Rectal smooth muscle tissue (tissue), 1 donor: ENCODE results near the gene CFAP210.
"Not testable (repeated sequence)": the region's sequence is repeated elsewhere in the genome, so short reads cannot be mapped to it uniquely, and the experiment has no call there.

Source experiments
- H3K27ac ChIP-seq: one replicate; pipeline ENCODE4 v1.7.0; 2013; ENCODE audit warnings: low read depth, low read length, inconsistent platforms
- H3K27me3 ChIP-seq: one replicate; pipeline ENCODE4 v1.7.0; 2013; ENCODE audit warnings: low read length; ENCODE audit not compliant: control insufficient read depth, insufficient read depth
- H3K36me3 ChIP-seq: one replicate; pipeline ENCODE4 v1.7.0; 2013; ENCODE audit warnings: low read length; ENCODE audit not compliant: control insufficient read depth, insufficient read depth
- H3K4me1 ChIP-seq: one replicate; pipeline ENCODE4 v1.7.0; 2013; ENCODE audit warnings: low read length; ENCODE audit not compliant: control insufficient read depth, insufficient read depth
- H3K4me3 ChIP-seq: one replicate; pipeline ENCODE4 v1.7.0; 2013; ENCODE audit warnings: low read length
- H3K9ac ChIP-seq: one replicate; pipeline ENCODE4 v1.7.0; 2013; ENCODE audit warnings: low read length

The CFAP210 gene

DNA sequence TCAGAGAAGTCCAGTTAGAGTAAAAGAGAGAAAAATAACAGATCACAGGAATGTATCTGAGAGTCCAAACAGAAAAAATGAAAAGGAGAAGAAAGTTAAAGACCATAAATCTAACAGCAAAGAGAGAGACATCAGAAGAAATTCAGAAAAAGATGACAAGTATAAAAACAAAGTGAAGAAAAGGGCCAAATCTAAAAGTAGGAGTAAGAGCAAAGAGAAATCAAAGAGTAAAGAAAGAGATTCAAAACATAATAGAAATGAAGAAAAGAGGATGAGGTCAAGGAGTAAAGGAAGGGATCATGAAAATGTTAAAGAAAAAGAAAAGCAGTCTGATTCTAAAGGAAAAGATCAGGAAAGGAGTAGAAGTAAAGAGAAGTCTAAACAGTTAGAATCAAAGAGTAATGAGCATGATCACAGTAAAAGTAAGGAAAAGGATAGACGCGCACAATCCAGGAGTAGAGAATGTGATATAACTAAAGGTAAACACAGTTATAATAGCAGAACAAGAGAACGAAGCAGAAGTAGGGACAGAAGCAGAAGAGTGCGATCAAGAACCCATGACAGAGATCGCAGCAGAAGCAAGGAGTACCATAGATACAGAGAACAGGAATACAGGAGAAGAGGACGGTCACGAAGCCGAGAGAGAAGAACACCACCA, 57.6 kb downstream of the CFAP210 start:
- H3K4me1 ChIP-seq, result no peaks in the 10 kb centered on the region
- no peak overlapping the region for H3K9ac ChIP-seq
- H3K4me3 ChIP-seq, result no peak overlapping the region
- no peak overlapping the region for H3K27ac ChIP-seq
- H3K36me3 ChIP-seq, result peaks cover 15% of the 10 kb centered on the region
- no peaks in the 10 kb centered on the region for H3K27me3 ChIP-seq

DNA sequence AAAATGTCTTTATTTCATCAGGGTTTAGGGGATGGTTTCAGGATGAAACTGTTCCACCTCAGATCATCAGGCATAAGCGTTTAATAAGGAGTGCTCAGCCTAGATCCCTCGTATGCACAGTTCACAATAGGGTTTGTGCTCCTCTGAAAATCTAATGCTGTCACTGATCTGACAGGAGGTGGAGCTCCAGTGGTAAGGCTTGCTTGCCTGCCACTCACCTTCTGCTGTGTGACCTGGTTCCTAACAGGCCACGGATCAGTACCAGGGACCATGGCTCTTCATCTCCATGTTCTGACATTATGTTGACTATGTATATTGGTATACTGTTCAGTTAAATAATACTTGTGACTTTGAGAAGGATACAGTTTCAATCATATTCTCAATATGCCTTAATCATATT, 68.4 kb downstream of the CFAP210 start:
- H3K27ac ChIP-seq, result no peak overlapping the region

DNA sequence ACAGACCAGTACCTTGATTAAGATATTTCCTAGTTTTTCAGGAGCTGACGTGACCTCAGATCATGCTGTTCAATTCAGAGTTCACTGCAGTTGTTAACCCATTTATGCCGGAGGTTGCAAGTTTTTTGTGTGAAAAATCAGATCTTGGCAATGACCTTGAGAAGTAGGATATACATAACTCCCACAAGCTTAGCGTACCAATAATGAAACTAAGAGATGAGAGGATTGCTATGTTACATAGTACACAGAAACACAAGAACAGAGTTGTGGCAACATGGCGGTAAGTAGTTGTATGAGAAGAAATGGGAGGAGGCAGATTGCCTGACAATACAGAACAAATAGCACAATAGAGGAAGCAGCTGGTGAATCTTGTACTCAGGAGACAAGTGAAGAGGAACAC, 71.0 kb downstream of the CFAP210 start:
- Histone ChIP-seq H3K9ac (no peak overlapping the region), H3K27ac (no peak overlapping the region), H3K4me3 (no peak overlapping the region), H3K36me3 (peaks cover 8% of the 10 kb centered on the region), H3K4me1 (peaks cover 2% of the 10 kb centered on the region), H3K27me3 (no peaks in the 10 kb centered on the region)

More for the DNA sequence above, 68.4 kb downstream of the CFAP210 start:
- H3K27me3 ChIP-seq, result no peaks in the 10 kb centered on the region
- no peak overlapping the region for H3K4me3 ChIP-seq
- no peak overlapping the region for H3K9ac ChIP-seq
- H3K4me1 ChIP-seq, result peaks cover 2% of the 10 kb centered on the region
- H3K36me3 ChIP-seq, result peaks cover 8% of the 10 kb centered on the region

DNA sequence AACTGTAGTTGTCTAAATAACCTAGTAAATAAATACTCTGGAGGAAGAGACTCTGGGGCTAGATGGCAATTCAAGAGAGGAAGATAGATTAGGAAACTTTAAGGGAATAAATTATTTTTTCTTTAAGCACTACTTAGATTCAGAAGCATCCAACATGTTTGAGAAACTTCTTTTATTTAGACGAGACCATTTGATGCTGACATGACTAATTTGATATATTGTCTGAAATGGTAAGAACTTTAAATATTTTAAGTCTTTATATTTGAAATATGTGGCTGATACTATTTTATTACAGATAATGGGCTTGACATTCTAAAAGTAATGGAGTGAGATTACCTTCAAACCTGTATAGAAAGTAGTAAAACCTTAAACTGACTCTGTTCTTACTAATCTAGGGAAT, 73.7 kb downstream of the CFAP210 start:
- Histone ChIP-seq H3K4me1 (peaks cover 2% of the 10 kb centered on the region), H3K27ac (no peak overlapping the region), H3K4me3 (no peak overlapping the region), H3K27me3 (no peaks in the 10 kb centered on the region), H3K36me3 (peaks cover 14% of the 10 kb centered on the region), H3K9ac (no peak overlapping the region)

DNA sequence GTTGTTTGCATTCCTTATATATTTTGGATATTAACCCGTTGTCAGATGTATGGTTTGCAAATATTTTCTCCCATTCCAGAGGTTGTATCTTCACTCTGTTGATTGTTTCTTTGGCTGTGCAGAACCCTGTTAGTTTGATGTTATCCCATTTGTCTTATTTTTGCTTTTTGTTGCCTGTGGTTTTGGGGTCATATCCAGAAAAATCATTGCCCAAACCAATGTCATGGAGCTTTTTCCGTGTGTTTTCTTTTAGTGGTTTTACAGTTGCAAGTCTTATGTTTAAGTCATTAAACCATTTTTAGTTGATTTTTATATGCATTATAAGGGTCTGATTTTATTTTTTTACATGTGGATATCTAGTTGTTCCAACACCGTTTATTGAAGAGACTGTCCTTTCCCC, 74.3 kb downstream of the CFAP210 start:
- Histone ChIP-seq H3K27me3 (no peaks in the 10 kb centered on the region), H3K9ac (no peak overlapping the region), H3K27ac (no peak overlapping the region), H3K4me1 (peaks cover 2% of the 10 kb centered on the region), H3K36me3 (peaks cover 18% of the 10 kb centered on the region), H3K4me3 (no peak overlapping the region)

DNA sequence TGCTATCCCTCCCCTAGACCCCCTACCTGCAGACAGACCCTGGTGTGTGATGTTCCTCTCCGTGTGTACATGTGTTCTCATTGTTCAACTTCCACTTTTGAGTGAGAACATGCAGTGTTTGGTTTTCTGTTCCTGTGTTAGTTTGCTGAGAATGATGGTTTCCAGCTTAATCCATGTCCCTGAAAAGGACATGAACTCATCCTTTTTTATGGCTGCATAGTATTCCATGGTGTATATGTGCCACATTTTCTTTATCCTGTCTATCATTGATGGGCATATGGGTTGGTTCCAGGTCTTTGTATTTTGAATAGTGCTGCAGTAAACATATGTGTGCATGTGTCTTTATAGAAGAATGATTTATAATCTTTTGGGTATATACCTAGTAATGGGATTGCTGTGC, 78.2 kb downstream of the CFAP210 start:
- not testable (repeated sequence) for H3K27me3 ChIP-seq, H3K4me3 ChIP-seq, H3K4me1 ChIP-seq, H3K27ac ChIP-seq, H3K9ac ChIP-seq
- H3K36me3 ChIP-seq, result peaks cover 13% of the 10 kb centered on the region

GRCh38 chr2:169613876-169614275, 80.3 kb downstream of the CFAP210 start:
- H3K4me3 ChIP-seq, result no peak overlapping the region

DNA sequence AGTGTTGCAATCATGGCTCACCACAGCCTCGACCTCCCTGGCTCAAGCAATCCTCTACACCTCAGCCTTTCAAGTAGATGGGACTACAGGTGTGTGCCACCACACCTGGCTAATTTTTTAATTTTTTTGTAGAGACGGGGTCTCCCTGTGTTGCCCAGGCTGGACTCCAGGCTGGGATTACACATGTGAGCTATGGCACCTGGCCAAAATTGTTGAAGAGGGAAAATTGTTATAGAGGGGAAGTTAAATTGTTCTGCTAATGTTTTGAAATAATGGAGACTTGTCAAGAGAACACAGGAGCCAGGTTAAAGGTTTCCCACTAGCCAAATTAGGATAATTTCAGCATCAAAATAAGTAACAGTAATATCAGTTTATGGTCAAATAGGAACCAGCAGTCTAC, 84.9 kb downstream of the CFAP210 start:
- Histone ChIP-seq H3K4me1 (no peaks in the 10 kb centered on the region), H3K27me3 (no peaks in the 10 kb centered on the region), H3K36me3 (peaks cover 14% of the 10 kb centered on the region), H3K4me3 (no peak overlapping the region), H3K9ac (no peak overlapping the region), H3K27ac (no peak overlapping the region)

More at GRCh38 chr2:169613876-169614275, 80.3 kb downstream of the CFAP210 start:
- H3K27me3 ChIP-seq, result no peaks in the 10 kb centered on the region
- no peak overlapping the region for H3K9ac ChIP-seq
- peaks cover 19% of the 10 kb centered on the region for H3K36me3 ChIP-seq
- no peaks in the 10 kb centered on the region for H3K4me1 ChIP-seq
- H3K27ac ChIP-seq, result no peak overlapping the region

- no peak overlapping the region for H3K4me3 ChIP-seq
- H3K27me3 ChIP-seq, result no peaks in the 10 kb centered on the region
- no peaks in the 10 kb centered on the region for H3K4me1 ChIP-seq
- H3K9ac ChIP-seq, result no peak overlapping the region
- no peaks in the 10 kb centered on the region for H3K36me3 ChIP-seq
- no peak overlapping the region for H3K27ac ChIP-seq
Measured at GRCh38 chr2:169599568-169599967, 94.6 kb downstream of the CFAP210 start.

DNA sequence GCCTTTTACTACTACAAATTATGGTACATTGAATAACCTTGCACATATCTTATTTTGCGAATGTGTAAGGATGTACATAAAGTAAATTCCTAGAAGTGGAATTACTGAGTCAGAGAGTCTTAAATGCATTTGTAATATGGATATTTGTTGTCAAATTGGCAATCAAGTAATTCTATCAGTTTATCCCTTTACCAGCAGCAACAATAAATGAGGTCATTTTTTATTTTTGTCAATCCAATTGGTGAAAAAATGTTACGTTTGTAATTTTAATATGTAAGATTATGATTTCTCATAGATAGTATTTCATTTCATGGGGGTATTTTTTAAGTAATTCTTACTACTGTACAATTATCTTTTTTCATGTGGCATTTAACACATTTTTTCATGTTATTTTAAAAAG, 95.2 kb downstream of the CFAP210 start:
- Histone ChIP-seq H3K4me1 (no peaks in the 10 kb centered on the region), H3K9ac (no peak overlapping the region), H3K36me3 (no peaks in the 10 kb centered on the region), H3K27ac (no peak overlapping the region), H3K4me3 (no peak overlapping the region), H3K27me3 (no peaks in the 10 kb centered on the region)

DNA sequence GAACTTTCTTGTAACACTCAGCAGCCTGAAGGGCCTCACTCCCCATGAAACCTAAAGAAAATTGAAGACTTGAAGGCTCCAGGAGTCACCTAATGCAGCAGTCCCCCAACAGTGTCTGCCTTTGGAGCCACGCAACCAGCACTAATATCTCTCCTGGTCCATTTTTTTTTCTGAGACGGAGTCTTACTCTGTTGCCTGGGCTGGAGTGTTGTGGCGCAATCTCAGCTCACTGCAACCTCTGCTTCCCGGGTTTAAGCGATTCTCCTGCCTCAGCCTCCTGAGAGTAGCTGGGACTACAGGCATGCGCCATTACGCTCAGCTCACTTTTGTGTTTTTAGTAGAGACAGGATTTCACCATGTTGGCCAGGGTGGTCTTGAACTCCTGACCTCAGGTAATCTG, 97.7 kb downstream of the CFAP210 start:
- not testable (repeated sequence) for H3K36me3 ChIP-seq, H3K27me3 ChIP-seq, H3K4me3 ChIP-seq, H3K27ac ChIP-seq, H3K4me1 ChIP-seq, H3K9ac ChIP-seq
